ENCODE data around the gene XKR8. TPM values are rescaled to one million over a fixed set of nuclear protein-coding genes. Genes with fewer than 3 reads are reported as not detected.

Gene XKR8
- total and polyA plus RNA-seq, 12 donors = 2.6 to 10.7 (median 5.5) TPM

GRCh38 chr1:27934818-27935549, 24.8 kb upstream of the XKR8 start, which contains the start of gene SMPDL3B:
SMPDL3B (plus strand) TSS chr1:27935000; CDS start chr1:27935184, 184 bp downstream.
- 4 to 10% (median 5%) methylated on average over 13 to 16 of the region's 16 CpGs for WGBS, 4 donors
- no peaks in the 10 kb centered on the region for H3K4me1 ChIP-seq (replicated peaks in 1 of 2)
- no peaks in the 10 kb centered on the region for H3K9me3 ChIP-seq (replicated peaks in 1 of 3)
- H3K4me3 ChIP-seq = no peak within 1 kb of the TSS
- no peak within 1 kb of the TSS for H3K27ac ChIP-seq
- TF ChIP-seq, protein P1, sequence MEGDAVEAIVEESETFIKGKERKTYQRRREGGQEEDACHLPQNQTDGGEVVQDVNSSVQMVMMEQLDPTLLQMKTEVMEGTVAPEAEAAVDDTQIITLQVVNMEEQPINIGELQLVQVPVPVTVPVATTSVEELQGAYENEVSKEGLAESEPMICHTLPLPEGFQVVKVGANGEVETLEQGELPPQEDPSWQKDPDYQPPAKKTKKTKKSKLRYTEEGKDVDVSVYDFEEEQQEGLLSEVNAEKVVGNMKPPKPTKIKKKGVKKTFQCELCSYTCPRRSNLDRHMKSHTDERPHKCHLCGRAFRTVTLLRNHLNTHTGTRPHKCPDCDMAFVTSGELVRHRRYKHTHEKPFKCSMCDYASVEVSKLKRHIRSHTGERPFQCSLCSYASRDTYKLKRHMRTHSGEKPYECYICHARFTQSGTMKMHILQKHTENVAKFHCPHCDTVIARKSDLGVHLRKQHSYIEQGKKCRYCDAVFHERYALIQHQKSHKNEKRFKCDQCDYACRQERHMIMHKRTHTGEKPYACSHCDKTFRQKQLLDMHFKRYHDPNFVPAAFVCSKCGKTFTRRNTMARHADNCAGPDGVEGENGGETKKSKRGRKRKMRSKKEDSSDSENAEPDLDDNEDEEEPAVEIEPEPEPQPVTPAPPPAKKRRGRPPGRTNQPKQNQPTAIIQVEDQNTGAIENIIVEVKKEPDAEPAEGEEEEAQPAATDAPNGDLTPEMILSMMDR (IDR thresholded peaks at IDR 0.05) = no peak
- TF ChIP-seq POLR2A (IDR thresholded peaks at IDR 0.05) = no peak
- peaks cover 4% of the 10 kb centered on the region for H3K27me3 ChIP-seq
- intact Hi-C loops (cut with DNase I) = no loop called here
- no peak for DNase-seq
- no peaks in the 10 kb centered on the region for H3K36me3 ChIP-seq (replicated peaks in 1 of 2)

GRCh38 chr1:27935721-27936120, 24.1 kb upstream of the XKR8 start:
- TF ChIP-seq, protein P1 (IDR thresholded peaks at IDR 0.05) = no peak
- Histone ChIP-seq H3K4me3 (no peak overlapping the region), H3K36me3 (replicated peaks in 1 of 2) (no peaks in the 10 kb centered on the region), H3K27me3 (peaks cover 4% of the 10 kb centered on the region), H3K9me3 (replicated peaks in 1 of 3) (no peaks in the 10 kb centered on the region), H3K4me1 (replicated peaks in 1 of 2) (no peaks in the 10 kb centered on the region), H3K27ac (no peak overlapping the region)
- DNase-seq = no peak
- WGBS, 4 donors = 45 to 67% (median 61%) methylated on average over 8 of the region's 8 CpGs
- intact Hi-C loops (cut with DNase I) = no loop called here

DNA sequence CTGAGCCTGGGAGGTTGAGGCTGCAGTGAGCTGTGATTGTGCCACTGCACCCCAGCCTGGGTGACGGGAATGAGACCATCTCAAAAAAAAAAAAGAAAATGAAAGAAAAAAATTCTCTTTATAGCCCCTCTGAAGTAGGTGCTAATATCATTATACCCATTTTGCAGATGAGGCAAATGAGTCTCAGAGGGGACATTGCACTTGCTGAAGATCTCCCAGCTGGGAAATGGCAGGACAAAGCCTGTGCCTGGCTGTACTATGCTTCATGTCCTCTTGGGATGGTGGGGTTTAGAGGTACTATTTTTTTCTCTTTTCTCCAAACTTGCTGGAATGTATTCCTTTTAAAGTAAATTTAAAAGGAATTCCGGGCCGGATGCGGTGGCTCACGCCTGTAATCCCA, 23.4 kb upstream of the XKR8 start:
- peaks cover 4% of the 10 kb centered on the region for H3K27me3 ChIP-seq
- WGBS, 4 donors = 46 to 80% (median 64%) methylated on average over 5 of the region's 5 CpGs
- DNase-seq = no peak
- H3K36me3 ChIP-seq (replicated peaks in 1 of 2) = no peaks in the 10 kb centered on the region
- no peaks in the 10 kb centered on the region for H3K4me1 ChIP-seq (replicated peaks in 1 of 2)
- H3K27ac ChIP-seq = no peak overlapping the region
- no peak for TF ChIP-seq POLR2A (IDR thresholded peaks at IDR 0.05)
- TF ChIP-seq, protein P1 (IDR thresholded peaks at IDR 0.05) = no peak
- H3K4me3 ChIP-seq = no peak overlapping the region
- no peaks in the 10 kb centered on the region for H3K9me3 ChIP-seq (replicated peaks in 1 of 3)
- intact Hi-C loops (cut with DNase I) = no loop called here

DNA sequence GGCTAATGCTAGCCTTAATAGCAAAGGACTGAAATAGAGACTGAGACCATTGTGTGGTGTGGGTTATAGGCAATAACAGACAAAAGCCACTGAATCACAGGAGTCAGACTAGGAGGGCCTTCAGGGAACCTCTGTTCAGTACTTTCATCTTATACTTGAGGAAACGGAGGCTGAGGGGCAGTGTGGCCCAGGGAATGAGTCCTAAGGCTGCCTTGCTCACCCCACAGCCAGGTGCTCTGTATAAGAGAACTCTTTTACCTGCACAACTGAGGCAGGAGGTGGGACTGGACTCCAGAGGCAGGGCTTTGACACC, 22.3 kb upstream of the XKR8 start:
- intact Hi-C loops (cut with DNase I) = no loop called here
- Histone ChIP-seq H3K4me1 (replicated peaks in 1 of 2) (no peaks in the 10 kb centered on the region), H3K27ac (no peak overlapping the region), H3K36me3 (replicated peaks in 1 of 2) (no peaks in the 10 kb centered on the region), H3K27me3 (peaks cover 4% of the 10 kb centered on the region), H3K4me3 (no peak overlapping the region), H3K9me3 (replicated peaks in 1 of 3) (no peaks in the 10 kb centered on the region)
- WGBS, 4 donors = 44 to 75% (median 64%) methylated on average over 1 of the region's 1 CpG
- TF ChIP-seq POLR2A (IDR thresholded peaks at IDR 0.05) = no peak
- TF ChIP-seq, protein P1 (IDR thresholded peaks at IDR 0.05) = no peak
- DNase-seq = no peak

All from adrenal gland (tissue), 12 donors.